HCT116 (cell line): ENCODE measurements around the gene CRB1. TPM values are rescaled to one million over a fixed set of nuclear protein-coding genes. Genes with fewer than 3 reads are reported as not detected.

Source experiments
- ATAC-seq: fragments of 200-7000 bp; cut with Tn5 transposase; 2 replicates; pipeline ENCODE4 v1.9.1; 2020; ENCODE audit warnings: mild to moderate bottlenecking, moderate library complexity
- BruUV-seq: library from RNA; stranded (reverse); fragments of 400-500 nt; replicated peaks from 2 replicates; lab custom pipeline; 2021; lab: Mats Ljungman, UMichigan
- CTCF ChIA-PET: fragments of 300-600 bp; sonication (Branson Sonifier 250); formaldehyde crosslinking; loops from one replicate; lab custom pipeline; 2021; ENCODE audit warnings: antibody characterized with exemption; lab: Charles Lee
- POLR2A ChIA-PET: fragments of 300-600, 350-600 bp; sonication (Branson Sonifier 250); formaldehyde crosslinking; loops from one replicate; lab custom pipeline; 2021; ENCODE audit warnings: antibody characterized with exemption; lab: Charles Lee
- RAD21 ChIA-PET, 2 experiments: fragments of 300-600 bp; sonication (Branson Sonifier 250); formaldehyde crosslinking; loops; one replicate each; lab custom pipeline; 2023; ENCODE audit warnings: low total read pairs in 2 of 2; ENCODE audit not compliant: uncharacterized antibody in 2 of 2, unreplicated experiment in 2 of 2, low non-redundant PET in 1 of 2; lab: Charles Lee
- DNase-seq: peaks from one replicate; pipeline ENCODE4 v3.0.0-alpha.2; 2010; ENCODE audit warnings: low read depth, low spot score
- H2AFZ ChIP-seq: fragments of 200-600 bp; shearing (Covaris generic), sonication (generic); 2 replicates; pipeline ENCODE4 v1.6.1; 2017; ENCODE audit warnings: low read depth, mixed run types, mixed read lengths, antibody characterized with exemption, low read length; ENCODE audit not compliant: poor library complexity, severe bottlenecking
- H3K27ac ChIP-seq: 2 replicates; pipeline ENCODE4 v1.5.1; 2012; ENCODE audit warnings: low read depth, low read length
- H3K27me3 ChIP-seq: fragments of 200-600 bp; sonication (generic); 2 replicates; pipeline ENCODE4 v1.6.1; 2016; ENCODE audit warnings: mixed run types, low read length, mixed read lengths; ENCODE audit not compliant: insufficient read depth
- H3K36me3 ChIP-seq, 2 experiments: fragments of 200-500 bp in 1 of 2; fragments of 200-600 bp in 1 of 2; sonication (Bioruptor generic) in 1 of 2; sonication (generic) in 1 of 2; 2 replicates each; pipeline versions ENCODE4 v1.5.1 to v1.6.1; 2014 to 2016; ENCODE audit warnings: low read length in 2 of 2, inconsistent platforms in 1 of 2, mixed read lengths in 1 of 2, mixed run types in 1 of 2; ENCODE audit not compliant: insufficient read depth in 2 of 2, control insufficient read depth in 1 of 2
- H3K4me1 ChIP-seq, 2 experiments: fragments of 200-600 bp in 1 of 2; sonication (generic) in 1 of 2; 2 replicates each; pipeline versions ENCODE4 v1.5.1 to v1.6.1; 2012 to 2017; ENCODE audit warnings: low read length in 2 of 2, inconsistent platforms in 1 of 2, mild to moderate bottlenecking in 1 of 2, mixed read lengths in 1 of 2, mixed run types in 1 of 2, moderate library complexity in 1 of 2; ENCODE audit not compliant: insufficient read depth in 2 of 2, control insufficient read depth in 1 of 2
- H3K4me2 ChIP-seq: fragments of 200-600 bp; sonication (generic); 2 replicates; pipeline ENCODE4 v1.6.1; 2017; ENCODE audit warnings: mixed run types, low read length, mixed read lengths
- H3K4me3 ChIP-seq, 2 experiments: fragments of 200-600 bp in 1 of 2; sonication (generic) in 1 of 2; replicated peaks in 1 of 2; 2 replicates each; pipeline ENCODE4 v1.5.1; 2011 to 2016; ENCODE audit warnings: low read length in 2 of 2, control low read depth in 1 of 2, low read depth in 1 of 2, mild to moderate bottlenecking in 1 of 2, mixed read lengths in 1 of 2, mixed run types in 1 of 2
- H3K79me2 ChIP-seq: fragments of 200-600 bp; sonication (generic); 2 replicates; pipeline ENCODE4 v1.6.1; 2017; ENCODE audit warnings: mild to moderate bottlenecking, mixed run types, low read length, moderate library complexity, mixed read lengths; ENCODE audit not compliant: insufficient read depth
- H3K9ac ChIP-seq: fragments of 200-600 bp; sonication (generic); 2 replicates; pipeline ENCODE4 v1.6.1; 2016; ENCODE audit warnings: low read length, mixed read lengths
- H3K9me2 ChIP-seq: fragments of 200-600 bp; sonication (generic), shearing (Covaris generic); 2 replicates; pipeline ENCODE4 v1.6.1; 2017; ENCODE audit warnings: mixed run types, mild to moderate bottlenecking, moderate library complexity; ENCODE audit not compliant: insufficient read depth
- H3K9me3 ChIP-seq, 2 experiments: fragments of 200-500 bp in 1 of 2; fragments of 200-600 bp in 1 of 2; sonication (Bioruptor generic) in 1 of 2; sonication (generic) in 1 of 2; 2 replicates each; pipeline ENCODE4 v1.6.1; 2014 to 2017; ENCODE audit warnings: low read length in 2 of 2, mixed read lengths in 2 of 2, inconsistent platforms in 1 of 2, low read depth in 1 of 2, mild to moderate bottlenecking in 1 of 2, mixed run types in 1 of 2, moderate library complexity in 1 of 2; ENCODE audit not compliant: control insufficient read depth in 1 of 2, insufficient read depth in 1 of 2
- H4K20me1 ChIP-seq: fragments of 200-600 bp; sonication (generic), shearing (Covaris generic); 2 replicates; pipeline ENCODE4 v1.6.1; 2017; ENCODE audit warnings: mixed run types, mild to moderate bottlenecking, moderate library complexity; ENCODE audit not compliant: insufficient read depth
- ATF3 ChIP-seq: IDR thresholded peaks from 2 replicates; pipeline ENCODE4 v1.6.1; 2012
- CEBPB ChIP-seq: IDR thresholded peaks from 2 replicates; pipeline ENCODE4 v1.6.1; 2012; ENCODE audit warnings: low read depth
- CTCF ChIP-seq, 3 experiments: fragments of 200-600 bp in 1 of 3; sonication (generic) in 1 of 3; IDR thresholded peaks in 2 of 3; conservative IDR thresholded peaks in 1 of 3; 2 replicates each; pipeline ENCODE4 v1.5.1; 2012 to 2017; ENCODE audit warnings: low read depth in 2 of 3, low read length in 2 of 3, antibody characterized with exemption in 1 of 3, borderline replicate concordance in 1 of 3, control low read depth in 1 of 3, mild to moderate bottlenecking in 1 of 3, mixed read lengths in 1 of 3, mixed run types in 1 of 3, moderate library complexity in 1 of 3; ENCODE audit not compliant: insufficient read depth in 1 of 3
- EGR1 ChIP-seq: IDR thresholded peaks from 2 replicates; pipeline ENCODE4 v1.6.1; 2012; ENCODE audit warnings: low read depth
- ELF1 ChIP-seq: IDR thresholded peaks from 2 replicates; pipeline ENCODE4 v1.6.1; 2012; ENCODE audit warnings: low read depth, borderline replicate concordance
- EZH2 ChIP-seq: fragments of 200-600 bp; sonication (generic); IDR thresholded peaks from 2 replicates; pipeline ENCODE4 v1.6.1; 2017; ENCODE audit warnings: antibody characterized with exemption, mixed run types
- EZH2phosphoT487 ChIP-seq: fragments of 200-600 bp; IDR thresholded peaks from 2 replicates; pipeline ENCODE4 v1.6.1; 2018; ENCODE audit warnings: antibody characterized with exemption, borderline replicate concordance
- JUND ChIP-seq: IDR thresholded peaks from 2 replicates; pipeline ENCODE4 v1.6.1; 2012
- MAX ChIP-seq: IDR thresholded peaks from 2 replicates; pipeline ENCODE4 v1.6.1; 2012
- POLR2A ChIP-seq: IDR thresholded peaks from 2 replicates; pipeline ENCODE4 v1.7.0; 2011; ENCODE audit warnings: borderline replicate concordance; ENCODE audit not compliant: insufficient read depth, insufficient read length; ENCODE audit errors: extremely low read depth
- POLR2AphosphoS5 ChIP-seq: IDR thresholded peaks from 2 replicates; pipeline ENCODE4 v1.6.1; 2011; ENCODE audit warnings: mild to moderate bottlenecking, low read depth, low read length, moderate library complexity
- RAD21 ChIP-seq: IDR thresholded peaks from 2 replicates; pipeline ENCODE4 v1.6.1; 2012; ENCODE audit warnings: low read depth, mild to moderate bottlenecking
- REST ChIP-seq: IDR thresholded peaks from 2 replicates; pipeline ENCODE4 v1.6.1; 2012; ENCODE audit warnings: low read depth
- SP1 ChIP-seq: IDR thresholded peaks from 2 replicates; pipeline ENCODE4 v1.6.1; 2012; ENCODE audit warnings: low read depth
- SRF ChIP-seq: IDR thresholded peaks from 2 replicates; pipeline ENCODE4 v1.6.1; 2012; ENCODE audit warnings: low read depth
- TCF7L2 ChIP-seq: IDR thresholded peaks from 2 replicates; pipeline ENCODE4 v1.7.0; 2011; ENCODE audit warnings: borderline replicate concordance, inconsistent platforms; ENCODE audit not compliant: insufficient read depth, insufficient read length; ENCODE audit errors: extremely low read depth
- YY1 ChIP-seq: IDR thresholded peaks from 2 replicates; pipeline ENCODE4 v1.6.1; 2011; ENCODE audit warnings: low read length, low read depth, moderate library complexity, mild to moderate bottlenecking; ENCODE audit not compliant: insufficient replicate concordance; ENCODE audit errors: extremely low read depth
- ZBTB33 ChIP-seq: IDR thresholded peaks from 2 replicates; pipeline ENCODE4 v1.6.1; 2011; ENCODE audit warnings: mild to moderate bottlenecking, low read length, moderate library complexity; ENCODE audit not compliant: insufficient replicate concordance; ENCODE audit errors: extremely low read depth
- ZFX ChIP-seq: fragments of 450-650 bp; IDR thresholded peaks from 2 replicates; pipeline ENCODE4 v1.6.1; 2017
- ZNF274 ChIP-seq: fragments of 200-500 bp; sonication (Bioruptor generic); IDR thresholded peaks from 2 replicates; pipeline ENCODE4 v1.6.1; 2014; ENCODE audit warnings: mild to moderate bottlenecking, low read depth, low read length, inconsistent platforms
- intact Hi-C: fragments of 100-400 bp; cut with micrococcal nuclease; formaldehyde crosslinking; loops from 2 replicates; pipeline ENCODE4 v1.10.0; 2022
- total RNA-seq: library from RNA; stranded (reverse); gene quantifications from one replicate; pipeline ENCODE4 v1.2.1, GENCODE V29; 2021; ENCODE audit not compliant: unreplicated experiment

Gene CRB1
- total RNA-seq, 1 experiment from 2014 or later: 0.07 TPM

- TF ChIP-seq RAD21 (no peak), JUND (no peak), TCF7L2 (no peak), SP1 (no peak), POLR2A (no peak), SRF (no peak), EZH2phosphoT487 (no peak), MAX (no peak), CEBPB (no peak), REST (no peak), POLR2AphosphoS5 (no peak), ZNF274 (no peak), CTCF (IDR thresholded peaks at IDR 0.05 in 2 of 3, conservative IDR thresholded peaks at IDR 0.05 in 1 of 3; ENCODE audit: borderline replicate concordance in 1 of 3, insufficient read depth in 1 of 3, low read depth in 2 of 3, low read length in 2 of 3) (no peak), ATF3 (no peak), ZBTB33 (no peak), ELF1 (no peak), ZFX (no peak), EZH2 (no peak), EGR1 (no peak), YY1 (no peak)
- Histone ChIP-seq H3K9me2 (no peaks in the 10 kb centered on the region), H3K4me3 (no peak overlapping the region), H3K4me2 (no peak overlapping the region), H4K20me1 (no peaks in the 10 kb centered on the region), H3K9ac (no peak overlapping the region), H3K27ac (no peak overlapping the region), H2AFZ (no peak overlapping the region), H3K79me2 (no peaks in the 10 kb centered on the region), H3K36me3 (no peaks in the 10 kb centered on the region), H3K4me1 (no peaks in the 10 kb centered on the region), H3K27me3 (no peaks in the 10 kb centered on the region), H3K9me3 (no peaks in the 10 kb centered on the region)
- BruUV-seq: no TSS peak
- intact Hi-C loops: no loop called here
- DNase-seq (no peak), ATAC-seq (no peak)
- ChIA-PET RAD21 (no interaction called here), POLR2A (no interaction called here), CTCF (interaction anchor here (2.0 kb wide), 1 partner anchor 38 kb away, joined by 7 read pairs; no protein-coding TSS in a partner anchor)
Measured at GRCh38 chr1:197437601-197438000, 169.5 kb downstream of the CRB1 start.
